Neural progenitor cell (in vitro differentiated cells): Measurements from ENCODE around the gene SNRPF.

Experiments
- CTCF ChIP-seq: fragments of 200-600 bp; sonication (generic); IDR thresholded peaks from 2 replicates; pipeline ENCODE4 v1.5.1; 2017; ENCODE audit warnings: antibody characterized with exemption, mild to moderate bottlenecking
- EZH2 ChIP-seq: fragments of 200-600 bp; sonication (generic); IDR thresholded peaks from 2 replicates; pipeline ENCODE4 v1.6.1; 2017; ENCODE audit warnings: antibody characterized with exemption, mild to moderate bottlenecking, moderate library complexity

- TF ChIP-seq CTCF (no peak), EZH2 (no peak)
These were observed 22.1 kb downstream of the SNRPF start for GRCh38 chr12:95880895-95881294.
